Measurements from ENCODE around the gene DNM1L.

- TF ChIP-seq EP300 (IDR thresholded peaks at IDR 0.05) (no peak), CTCF (IDR thresholded peaks at IDR 0.05) (no peak), POLR2A (IDR thresholded peaks at IDR 0.05) (no peak)
Measured at GRCh38 chr12:32681272-32681671, 2.2 kb downstream of the DNM1L start.

Measured in upper lobe of left lung (tissue), 4 donors.